Lung (tissue), 12 donors: ENCODE results near the gene TMC5. TPM values are rescaled to one million over a fixed set of nuclear protein-coding genes. Genes with fewer than 3 reads are reported as not detected.
"Not testable (repeated sequence)": the region's sequence is repeated elsewhere in the genome, so short reads cannot be mapped to it uniquely, and the experiment has no call there.

Experiments
- ATAC-seq: fragments of 200-7000 bp; cut with Tn5 transposase; one replicate; pipeline ENCODE4 v1.9.1; 2020; ENCODE audit warnings: moderate number of reproducible peaks; ENCODE audit not compliant: insufficient read depth, low FRiP score
- DNase-seq, 3 donors: peaks; one replicate each; pipeline ENCODE4 v3.0.0-alpha.2; 2013 to 2017
- H3K27ac ChIP-seq, 2 donors: one replicate each; pipeline ENCODE4 v1.5.1; 2013; ENCODE audit warnings: mild to moderate bottlenecking in 2 of 2, moderate library complexity in 2 of 2, control low read depth in 1 of 2, inconsistent platforms in 1 of 2, low read depth in 1 of 2, low read length in 1 of 2
- H3K27me3 ChIP-seq, 3 donors: one replicate each; pipeline ENCODE4 v1.5.1; 2013; ENCODE audit warnings: low read length in 2 of 3; ENCODE audit not compliant: control insufficient read depth in 3 of 3, insufficient read depth in 3 of 3
- H3K36me3 ChIP-seq, 4 donors: one replicate each; pipeline ENCODE4 v1.5.1; 2013; ENCODE audit warnings: low read length in 4 of 4, mild to moderate bottlenecking in 1 of 4, moderate library complexity in 1 of 4; ENCODE audit not compliant: control insufficient read depth in 4 of 4, insufficient read depth in 4 of 4
- H3K4me1 ChIP-seq, 5 donors: one replicate each; pipeline ENCODE4 v1.5.1; 2013; ENCODE audit warnings: low read length in 5 of 5, mild to moderate bottlenecking in 2 of 5, moderate library complexity in 1 of 5; ENCODE audit not compliant: control insufficient read depth in 5 of 5, insufficient read depth in 5 of 5
- H3K4me3 ChIP-seq: one replicate; pipeline ENCODE4 v1.5.1; 2013; ENCODE audit warnings: mild to moderate bottlenecking, control low read depth, moderate library complexity
- H3K9ac ChIP-seq, 2 donors: one replicate each; pipeline ENCODE4 v1.5.1; 2013; ENCODE audit warnings: low read length in 2 of 2, control low read depth in 1 of 2; ENCODE audit not compliant: insufficient read depth in 1 of 2
- H3K9me3 ChIP-seq, 4 donors: one replicate each; pipeline ENCODE4 v1.5.1; 2013; ENCODE audit warnings: low read length in 3 of 4, mild to moderate bottlenecking in 1 of 4, moderate library complexity in 1 of 4; ENCODE audit not compliant: control insufficient read depth in 4 of 4, insufficient read depth in 3 of 4
- CTCF ChIP-seq: IDR thresholded peaks from 2 replicates; pipeline ENCODE4 v1.5.1; 2012; ENCODE audit warnings: mild to moderate bottlenecking; ENCODE audit errors: control extremely low read depth, extremely low read depth
- WGBS, 2 donors: extraction: QIAGEN DNeasy Blood & Tissue Kit; methylation state at CpG; one replicate each; pipeline ENCODE4 v1.1.7; 2013; 5-methylcytosine and 5-hydroxymethylcytosine counted together
- polyA plus RNA-seq, 2 donors: library from polyadenylated mRNA; stranded (reverse); fragments of 200-250 nt; gene quantifications; one replicate each; pipeline ENCODE4 v1.2.1, GENCODE V29; 2013
- total RNA-seq, 2 donors: library from RNA; depleted of rRNA in 1 of 2; stranded (reverse); fragments of >200 nt in 1 of 2; gene quantifications; one replicate each; pipeline ENCODE4 v1.2.1, GENCODE V29; 2014 to 2021
- donor health status: control.
- donor health status: control.
- donor health status: Bipolar disorder and iron deficiency.
- donor health status: healthy.
- donor health status: DM: yes; HTN: yes; CAD: no.

TMC5 gene
- total and polyA plus RNA-seq, 4 donors: 43.2 to 129 (median 53.4) TPM

DNA sequence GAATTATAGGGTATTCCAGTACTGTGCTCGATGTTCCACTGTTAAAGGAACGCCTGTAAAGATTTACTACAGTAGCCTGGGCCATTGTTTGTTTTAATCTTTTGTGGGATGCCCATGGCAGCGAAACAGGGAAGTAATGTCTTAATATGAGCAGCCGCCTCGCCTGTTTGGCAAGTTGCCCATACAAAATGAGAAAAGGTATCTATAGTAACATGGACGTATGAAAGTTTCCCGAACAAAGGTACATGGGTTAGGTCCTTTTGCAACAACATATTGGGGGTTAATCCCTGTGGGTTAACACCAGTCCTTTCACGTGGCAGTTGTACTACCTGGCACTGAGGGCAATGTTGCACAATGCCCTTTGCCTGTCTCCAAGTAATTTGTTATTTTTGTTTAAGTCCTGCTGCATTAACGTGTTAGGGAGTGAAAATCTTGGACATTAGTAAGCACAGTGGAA is 21.1 kb upstream of the TMC5 start:
- Histone ChIP-seq H3K36me3 (no peaks in the 10 kb centered on the region), H3K9me3 (peaks cover 0 to 8% (median under 1%) of the 10 kb centered on the region in 4 donors), H3K27ac (peak overlapping the region in 1 of 2 donors; percentile 75), H3K4me3 (no peak overlapping the region), H3K9ac (no peak overlapping the region), H3K27me3 (no peaks in the 10 kb centered on the region), H3K4me1 (peaks cover 0 to 10% (median 4%) of the 10 kb centered on the region in 5 donors)
- TF ChIP-seq CTCF: no peak
- 13 to 17% methylated on average over 9 of the region's 9 CpGs for WGBS, 2 donors
- peak; percentile 34 to 66 (median 53) for DNase-seq
- no peak for ATAC-seq

DNA sequence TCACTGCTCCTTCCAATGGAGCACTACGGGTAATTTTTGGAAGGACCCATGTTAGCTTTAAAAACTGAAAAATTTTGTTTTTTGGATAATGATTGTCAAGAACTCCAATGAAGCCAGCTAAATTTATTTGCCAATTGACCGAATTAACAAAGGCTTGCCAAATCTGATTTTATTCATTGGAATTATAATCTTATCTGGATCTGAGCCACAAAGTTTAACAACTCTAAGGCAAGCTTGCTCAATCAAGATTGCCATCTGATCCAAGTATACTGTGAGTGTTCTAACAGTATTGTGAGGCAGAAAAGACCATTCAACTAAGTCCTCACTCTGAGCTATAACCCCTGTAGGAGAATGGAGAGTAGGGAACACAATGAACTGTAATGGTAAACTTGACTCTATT is 20.3 kb upstream of the TMC5 start:
- not testable (repeated sequence) for H3K4me3 ChIP-seq, ATAC-seq, H3K36me3 ChIP-seq, DNase-seq, H3K27me3 ChIP-seq, H3K9me3 ChIP-seq, H3K9ac ChIP-seq, H3K27ac ChIP-seq
- peaks cover 0 to 10% (median 3%) of the 10 kb centered on the region in 5 donors for H3K4me1 ChIP-seq
- 52 to 79% methylated on average over 2 of the region's 2 CpGs for WGBS, 2 donors

DNA sequence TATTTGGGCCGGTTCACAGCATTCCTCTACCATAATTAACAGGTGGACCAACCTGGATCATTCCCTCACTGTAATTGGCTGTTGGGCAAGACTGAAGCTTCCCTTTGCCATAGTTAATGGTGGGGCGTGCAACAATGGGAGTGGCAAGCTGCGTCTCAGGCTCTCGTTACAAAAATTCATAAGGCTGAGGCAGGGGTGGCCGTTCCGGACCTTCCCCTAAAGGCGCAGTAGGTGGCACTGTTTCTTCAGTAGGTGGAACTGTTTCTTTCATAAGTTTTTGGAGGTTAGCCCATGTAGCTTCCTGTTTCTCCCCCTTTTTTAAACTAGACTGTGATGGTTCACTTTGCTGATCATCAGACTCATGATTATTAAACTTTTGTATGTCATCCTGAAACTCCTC is 17.0 kb upstream of the TMC5 start:
- 86 to 87% methylated on average over 7 of the region's 7 CpGs for WGBS, 2 donors
- Histone ChIP-seq H3K27me3 (no peaks in the 10 kb centered on the region), H3K4me3 (no peak overlapping the region), H3K27ac (no peak overlapping the region), H3K9me3 (peaks cover 0 to 8% (median 0%) of the 10 kb centered on the region in 4 donors), H3K4me1 (peaks cover 0 to 7% (median 3%) of the 10 kb centered on the region in 5 donors), H3K9ac (no peak overlapping the region), H3K36me3 (no peaks in the 10 kb centered on the region)
- no peak for TF ChIP-seq CTCF
- ATAC-seq (no peak), DNase-seq (no peak)

GRCh38 chr16:19406891-19407491 is 10.7 kb upstream of the TMC5 start:
- 66 to 76% methylated on average over 5 of the region's 5 CpGs for WGBS, 2 donors
- H3K4me1 ChIP-seq: peaks cover 0 to 5% (median 2%) of the 10 kb centered on the region in 5 donors
- H3K9me3 ChIP-seq: peaks cover 0 to 2% (median 0%) of the 10 kb centered on the region in 4 donors
- ATAC-seq (no peak), DNase-seq (no peak)
- no peaks in the 10 kb centered on the region for H3K36me3 ChIP-seq
- H3K4me3 ChIP-seq: no peak overlapping the region
- H3K27ac ChIP-seq: no peak overlapping the region
- H3K27me3 ChIP-seq: peaks cover 0 to 16% (median 9%) of the 10 kb centered on the region in 3 donors
- H3K9ac ChIP-seq: no peak overlapping the region
- TF ChIP-seq CTCF: no peak
